K562 (cell line): Measurements from ENCODE around the gene SLC16A5. TPM values are rescaled to one million over a fixed set of nuclear protein-coding genes. Genes with fewer than 3 reads are reported as not detected.

ENCODE experiments used
- CSDE1 ChIP-seq, 2 experiments: fragments of 450-650 bp; IDR thresholded peaks; 2 replicates each; pipeline ENCODE4 v1.6.1; 2016; ENCODE audit warnings: mild to moderate bottlenecking in 1 of 2
- FOXO4 ChIP-seq: fragments of 450-650 bp; formaldehyde crosslinking; IDR thresholded peaks from 2 replicates; pipeline ENCODE4 v1.4.0; 2020; ENCODE audit warnings: mild to moderate bottlenecking, moderate library complexity
- GABPB2 ChIP-seq: fragments of 250-450 bp; sonication (Bioruptor Pico); conservative IDR thresholded peaks from 2 replicates; pipeline ENCODE4 v1.5.1; 2021; ENCODE audit warnings: mild to moderate bottlenecking
- HBP1 ChIP-seq: fragments of 450-650 bp; formaldehyde crosslinking; IDR thresholded peaks from 2 replicates; pipeline ENCODE4 v1.4.0; 2022; ENCODE audit warnings: missing genetic modification characterization
- MIER1 ChIP-seq: fragments of 450-650 bp; IDR thresholded peaks from 2 replicates; pipeline ENCODE4 v1.6.1; 2016; ENCODE audit warnings: antibody characterized with exemption, mild to moderate bottlenecking, low read depth
- NRF1 ChIP-seq, 2 experiments: fragments of 450-650 bp; IDR thresholded peaks in 1 of 2; conservative IDR thresholded peaks in 1 of 2; 2 replicates each; pipeline ENCODE4 v1.6.1; 2014; ENCODE audit warnings: mild to moderate bottlenecking in 2 of 2
- POLR3A ChIP-seq: IDR thresholded peaks from 2 replicates; pipeline ENCODE4 v1.6.1; 2011; ENCODE audit warnings: borderline replicate concordance, mild to moderate bottlenecking, moderate library complexity; ENCODE audit not compliant: insufficient read length, insufficient read depth; ENCODE audit errors: extremely low read depth
- PTBP1 ChIP-seq: fragments of 200-400 bp; formaldehyde crosslinking; IDR thresholded peaks from 2 replicates; pipeline ENCODE4 v1.6.1; 2017; ENCODE audit warnings: low read depth, low read length
- RBM22 ChIP-seq: fragments of 200-400 bp; formaldehyde crosslinking; IDR thresholded peaks from 2 replicates; pipeline ENCODE4 v1.6.1; 2018; ENCODE audit warnings: low read length, low read depth; ENCODE audit not compliant: poor library complexity, severe bottlenecking
- TARDBP ChIP-seq: fragments of 450-650 bp; IDR thresholded peaks from 2 replicates; pipeline ENCODE4 v1.6.1; 2016
- THAP7 ChIP-seq: fragments of 250-450 bp; sonication (Bioruptor Pico); IDR thresholded peaks from 2 replicates; pipeline ENCODE4 v1.5.0; 2021
- ZBTB40 ChIP-seq, 2 experiments: fragments of 450-650 bp in 1 of 2; sonication (generic) in 1 of 2; formaldehyde crosslinking in 1 of 2; IDR thresholded peaks; 2 replicates each; pipeline versions ENCODE4 v1.7.1 to v1.9.0; 2016 to 2022; ENCODE audit warnings: inconsistent platforms in 1 of 2, mild to moderate bottlenecking in 1 of 2, missing genetic modification reagents in 1 of 2
- ZNF133 ChIP-seq: fragments of 250-450 bp; sonication (Bioruptor Pico); IDR thresholded peaks from 2 replicates; pipeline ENCODE4 v1.4.0; 2020; ENCODE audit warnings: mild to moderate bottlenecking
- ZNF3 ChIP-seq: fragments of 250-450 bp; sonication (Bioruptor Pico); IDR thresholded peaks from 2 replicates; pipeline ENCODE4 v1.5.0; 2021; ENCODE audit warnings: mild to moderate bottlenecking, moderate library complexity
- polyA plus RNA-seq, 8 experiments: library from polyadenylated mRNA; depleted of rRNA in 4 of 8; stranded (reverse) in 5 of 8; unstranded in 3 of 8; fragments of >200 nt; fragmentation: Nextera tagmentation in 2 of 8; fragmentation: Illumina TruSeq in 1 of 8; extraction: Ambion mirVana in 2 of 8; extraction: Trizol in 1 of 8; gene quantifications; 2 replicates each; pipeline versions ENCODE4 v1.2.1 to v1.2.3, GENCODE V29; 2011 to 2014; ENCODE audit warnings: inconsistent platforms in 1 of 8, missing spikeins in 1 of 8
- total RNA-seq, 7 experiments: library from RNA; depleted of rRNA in 6 of 7; stranded (reverse); fragments of >200 nt in 6 of 7; fragmentation: Illumina TruSeq in 2 of 7; extraction: Trizol in 2 of 7; gene quantifications; 2 replicates each; pipeline versions ENCODE4 v1.2.1 to v1.2.3, GENCODE V29; 2011 to 2021; ENCODE audit warnings: low replicate concordance in 1 of 7

The SLC16A5 gene
- total and polyA plus RNA-seq, 9 of the 15 experiments (the other 6 are each of a cell fraction or from before 2014, with no cell fraction given): 0.06 to 2.6 (median 0.91) TPM

GRCh38 chr17:75131278-75132017, 43.7 kb downstream of the SLC16A5 start, which contains the start of gene NT5C (continued):
- TF ChIP-seq ZBTB40 (IDR thresholded peaks at IDR 0.05) (peak; percentile 92), ZBTB40 (CRISPR knock-in tag; IDR thresholded peaks at IDR 0.05) (no peak), TARDBP (0 out of 2 replicates have a peak, but pooled peaks have one; percentile 46), POLR3A (no peak), ZNF3 (no peak), NRF1 (conservative IDR thresholded peaks at IDR 0.05 in 1 of 2, IDR thresholded peaks at IDR 0.05 in 1 of 2) (peak; percentile 92 to 94), HBP1 (CRISPR knock-in tag) (no peak), FOXO4 (no peak), ZNF133 (CRISPR knock-in tag) (no peak), GABPB2 (CRISPR knock-in tag) (no peak), THAP7 (CRISPR knock-in tag) (no peak), PTBP1 (no peak), CSDE1 (IDR thresholded peaks at IDR 0.05) (no peak), MIER1 (no peak), RBM22 (peak; percentile 92)
